Measurements from ENCODE around the gene MAOA.

DNA sequence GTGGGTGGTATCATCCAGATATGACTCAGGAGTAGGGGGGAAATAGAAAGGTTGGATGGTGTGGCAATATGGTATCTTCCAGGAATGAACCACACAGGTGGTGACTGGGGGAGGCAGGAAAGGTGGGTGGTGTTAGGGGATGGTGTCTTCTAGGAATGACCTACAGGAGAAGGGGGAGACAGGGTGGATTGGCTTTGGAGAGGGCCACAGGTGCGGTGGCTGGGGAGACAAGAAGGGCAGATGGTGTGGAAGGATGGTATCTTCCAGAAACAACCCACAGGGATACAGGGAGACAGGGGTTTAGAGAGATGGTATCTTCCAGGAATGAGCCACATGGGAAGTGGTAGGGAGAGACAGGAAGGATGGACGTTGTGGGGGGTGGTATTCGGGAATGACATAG, 64.0 kb downstream of the MAOA start:
- TF ChIP-seq, protein P1, sequence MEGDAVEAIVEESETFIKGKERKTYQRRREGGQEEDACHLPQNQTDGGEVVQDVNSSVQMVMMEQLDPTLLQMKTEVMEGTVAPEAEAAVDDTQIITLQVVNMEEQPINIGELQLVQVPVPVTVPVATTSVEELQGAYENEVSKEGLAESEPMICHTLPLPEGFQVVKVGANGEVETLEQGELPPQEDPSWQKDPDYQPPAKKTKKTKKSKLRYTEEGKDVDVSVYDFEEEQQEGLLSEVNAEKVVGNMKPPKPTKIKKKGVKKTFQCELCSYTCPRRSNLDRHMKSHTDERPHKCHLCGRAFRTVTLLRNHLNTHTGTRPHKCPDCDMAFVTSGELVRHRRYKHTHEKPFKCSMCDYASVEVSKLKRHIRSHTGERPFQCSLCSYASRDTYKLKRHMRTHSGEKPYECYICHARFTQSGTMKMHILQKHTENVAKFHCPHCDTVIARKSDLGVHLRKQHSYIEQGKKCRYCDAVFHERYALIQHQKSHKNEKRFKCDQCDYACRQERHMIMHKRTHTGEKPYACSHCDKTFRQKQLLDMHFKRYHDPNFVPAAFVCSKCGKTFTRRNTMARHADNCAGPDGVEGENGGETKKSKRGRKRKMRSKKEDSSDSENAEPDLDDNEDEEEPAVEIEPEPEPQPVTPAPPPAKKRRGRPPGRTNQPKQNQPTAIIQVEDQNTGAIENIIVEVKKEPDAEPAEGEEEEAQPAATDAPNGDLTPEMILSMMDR (IDR thresholded peaks at IDR 0.05): no peak
- TF ChIP-seq POLR2A (IDR thresholded peaks at IDR 0.05): no peak
